GM19397 (cell line): ENCODE data around the gene ABR.
"Not testable (repeated sequence)": the region's sequence is repeated elsewhere in the genome, so short reads cannot be mapped to it uniquely, and the experiment has no call there.

Source experiments
- ATAC-seq: cut with Tn5 transposase; IDR thresholded peaks from one replicate; pipeline ENCODE4 v1.9.1; 2021; ENCODE audit warnings: mild to moderate bottlenecking, moderate library complexity; ENCODE audit not compliant: unreplicated experiment

The ABR gene

DNA sequence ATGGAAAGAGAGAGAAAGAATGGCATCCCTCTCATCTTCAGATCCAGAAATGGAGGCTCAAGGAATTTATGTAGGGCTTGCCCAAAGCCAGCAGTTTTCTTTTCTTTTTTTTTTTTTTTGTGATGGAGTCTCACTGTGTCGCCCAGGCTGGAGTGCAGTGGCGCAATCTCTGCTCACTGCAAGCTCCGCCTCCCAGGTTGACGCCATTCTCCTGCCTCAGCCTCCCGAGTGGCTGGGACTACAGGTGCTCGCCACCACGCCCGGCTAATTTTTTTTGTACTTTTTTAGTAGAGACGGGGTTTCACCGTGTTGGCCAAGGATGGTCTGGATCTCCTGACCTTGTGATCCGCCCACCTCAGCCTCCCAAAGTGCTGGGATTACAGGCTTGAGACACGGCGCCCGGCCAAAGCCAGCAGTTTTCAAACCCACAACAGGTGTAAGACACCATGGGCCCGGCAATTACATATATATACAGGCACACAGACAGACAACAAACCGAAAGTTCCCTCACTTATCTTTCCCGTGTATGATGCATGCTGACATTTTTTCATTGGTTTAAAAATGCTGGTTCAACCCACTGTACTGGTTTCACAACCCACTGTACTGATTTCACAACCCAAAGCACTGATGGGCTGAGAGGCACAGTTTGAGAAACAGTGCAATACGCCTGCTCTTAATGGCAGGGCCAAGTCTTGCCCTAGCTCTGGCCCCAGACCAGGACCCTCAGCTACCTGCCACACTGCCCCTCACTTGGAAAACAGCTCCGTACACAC is 81.6 kb downstream of the ABR start:
- not testable (repeated sequence) for ATAC-seq

DNA sequence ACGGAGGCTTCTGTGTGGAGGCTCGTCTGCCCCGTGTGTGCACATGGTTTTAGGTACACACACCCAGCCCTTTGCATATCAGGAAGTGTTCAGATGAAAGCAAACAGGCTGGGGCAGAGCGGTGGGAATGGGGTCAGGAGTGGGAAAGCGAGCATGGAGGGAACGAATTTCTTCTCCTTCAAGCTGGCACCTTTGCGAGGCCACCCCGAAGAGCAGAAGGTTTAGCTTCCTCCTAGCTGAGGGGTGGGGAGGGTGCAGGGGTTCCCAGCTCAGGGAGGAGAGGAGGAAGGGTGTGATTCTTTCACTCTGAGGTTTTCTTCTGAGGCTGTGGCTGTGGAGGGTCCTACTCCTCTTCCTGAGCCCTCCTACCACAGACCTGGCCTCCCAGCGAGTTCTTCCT is 83.6 kb downstream of the ABR start:
- no peak for ATAC-seq

DNA sequence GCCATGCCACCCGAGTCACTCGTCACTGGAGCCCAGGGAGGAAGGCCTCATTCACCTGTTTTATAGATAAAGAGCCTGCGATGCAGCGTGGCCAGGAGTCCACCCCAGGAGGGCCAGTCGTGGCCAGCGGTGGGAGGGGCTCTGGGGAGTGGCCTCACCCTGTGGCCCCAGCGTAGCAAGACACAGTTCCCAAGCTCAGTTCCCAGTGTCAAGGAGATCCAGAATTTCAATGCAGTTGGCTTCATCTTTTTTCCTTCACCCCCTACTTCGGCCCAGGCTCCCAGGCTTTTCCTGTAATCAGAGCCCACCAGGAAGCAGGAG is 84.0 kb downstream of the ABR start:
- no peak for ATAC-seq

DNA sequence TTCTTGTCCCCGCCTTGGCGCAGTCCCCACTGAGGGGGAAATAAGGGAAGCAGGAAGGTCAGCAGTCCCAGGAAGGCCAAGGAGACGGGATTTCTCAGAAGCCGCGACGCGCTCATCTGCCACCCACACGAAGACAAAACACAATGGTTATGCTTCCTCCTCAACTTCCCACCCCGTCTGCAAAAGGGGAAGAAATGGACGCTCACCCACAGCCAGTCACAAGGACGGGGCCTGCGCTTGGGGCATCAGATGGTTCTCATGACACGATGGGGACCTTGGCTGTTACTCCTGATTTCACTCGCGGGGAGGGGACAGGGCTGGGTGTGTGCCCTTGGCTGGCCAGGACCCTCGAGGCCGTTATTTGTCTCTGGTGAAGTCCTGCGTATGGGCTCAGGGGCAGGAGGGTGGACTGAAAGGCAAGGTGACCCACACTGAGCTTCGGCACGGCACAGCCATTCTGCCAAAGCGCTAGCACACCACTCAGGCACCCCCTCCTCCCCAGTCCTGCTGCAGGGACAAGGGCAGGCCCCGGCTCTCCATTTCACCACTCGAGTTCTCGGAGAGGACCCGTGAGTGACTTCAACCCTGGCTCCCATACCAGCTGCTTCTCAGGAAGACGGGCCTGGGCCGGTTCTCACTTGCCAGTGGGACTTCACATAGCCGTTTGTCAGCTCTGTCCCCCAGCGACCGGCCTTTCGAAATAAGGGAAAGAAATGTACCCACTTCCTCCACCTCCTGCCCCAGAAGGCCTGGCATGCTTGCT is 84.5 kb downstream of the ABR start:
- no peak for ATAC-seq

DNA sequence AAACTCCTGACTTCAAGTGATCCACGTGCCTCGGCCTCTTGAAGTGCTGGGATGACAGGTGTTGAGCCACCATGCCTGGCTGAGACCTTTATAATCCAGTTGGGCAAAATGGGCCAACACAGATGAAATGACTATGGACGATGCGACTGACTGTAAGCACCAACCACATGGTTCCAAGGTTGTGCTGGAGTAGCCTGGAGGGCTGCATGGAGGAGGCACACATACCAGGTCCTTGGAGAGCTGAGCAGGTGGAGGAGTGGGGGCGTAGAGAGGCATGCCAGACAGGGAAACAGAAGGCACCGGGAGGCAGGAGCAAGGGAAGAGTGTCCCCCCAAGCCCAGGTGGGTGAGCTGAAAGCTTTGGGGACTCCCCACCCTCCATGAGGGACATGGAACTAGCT is 85.2 kb downstream of the ABR start:
- ATAC-seq, result no peak

DNA sequence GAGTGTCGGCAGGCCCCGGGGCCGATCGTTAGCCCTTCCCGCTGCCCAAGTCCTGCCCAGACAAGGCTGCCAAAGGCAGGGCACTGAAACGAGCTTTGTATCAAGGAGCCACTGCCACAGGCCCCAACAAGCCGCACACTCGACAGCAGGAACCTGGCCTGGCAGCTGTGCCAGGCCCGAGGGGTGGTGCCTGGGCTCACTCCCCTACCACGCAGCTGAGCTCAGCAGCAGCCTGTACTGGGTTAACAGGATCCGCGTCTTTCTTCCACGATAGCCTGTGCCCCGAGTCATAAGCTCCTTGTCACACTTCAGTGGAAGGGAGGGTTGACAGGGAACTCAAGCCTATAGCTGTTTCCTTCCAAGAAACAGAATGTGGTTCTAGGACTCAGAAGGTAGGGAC is 87.9 kb downstream of the ABR start:
- no peak for ATAC-seq

DNA sequence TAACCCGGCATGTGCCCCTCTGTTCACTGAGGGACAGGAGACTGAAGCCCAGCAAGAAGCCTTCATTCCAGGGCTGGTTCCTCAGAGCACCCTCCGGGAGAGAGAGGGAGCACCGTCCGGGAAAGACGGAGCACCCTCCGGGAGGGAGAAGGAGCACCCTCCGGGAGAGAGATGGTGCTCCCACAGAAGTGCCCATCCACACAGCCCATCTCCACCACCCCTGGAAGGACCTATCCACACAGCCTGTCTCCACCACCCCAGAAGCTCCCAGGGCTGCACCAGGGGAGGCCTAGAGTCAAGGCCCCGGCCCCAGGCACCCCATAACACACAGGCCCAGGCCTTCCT is 88.6 kb downstream of the ABR start:
- ATAC-seq, result no peak

DNA sequence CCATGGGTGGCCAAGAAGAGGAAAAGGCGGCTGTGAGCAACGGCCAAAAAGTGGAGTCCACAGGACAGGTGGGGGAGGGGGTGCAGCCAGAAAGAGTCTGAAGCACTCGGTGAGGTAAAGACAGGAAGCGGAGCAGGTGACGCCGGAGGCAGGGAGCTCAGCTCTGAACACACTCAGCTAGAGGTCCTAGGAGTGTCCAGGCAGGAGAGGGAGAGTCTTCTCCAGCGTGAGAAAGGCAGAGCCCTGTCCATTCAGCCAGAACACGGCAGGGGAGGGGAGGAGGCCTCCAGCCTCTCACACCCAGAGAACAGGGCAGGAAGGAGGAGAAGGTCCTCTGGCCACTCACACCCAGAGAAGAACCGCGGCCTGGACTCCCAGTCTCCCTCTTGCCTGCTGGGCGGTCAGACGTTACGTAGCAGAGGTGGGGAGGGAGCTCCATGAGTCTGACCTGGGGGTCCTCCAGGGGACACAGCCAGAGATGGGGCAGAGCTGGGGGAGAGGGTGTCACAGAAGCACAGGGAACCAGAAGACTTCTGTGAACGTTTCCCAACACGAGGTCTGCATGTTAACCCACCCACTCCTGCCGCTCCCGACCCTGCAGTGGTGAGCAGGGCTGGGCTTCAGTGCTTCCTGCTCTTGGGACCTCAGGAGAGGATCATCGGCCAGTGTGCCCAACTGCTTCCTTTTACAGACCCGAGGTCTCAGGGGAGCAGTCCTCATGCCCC is 89.2 kb downstream of the ABR start:
- no peak for ATAC-seq

DNA sequence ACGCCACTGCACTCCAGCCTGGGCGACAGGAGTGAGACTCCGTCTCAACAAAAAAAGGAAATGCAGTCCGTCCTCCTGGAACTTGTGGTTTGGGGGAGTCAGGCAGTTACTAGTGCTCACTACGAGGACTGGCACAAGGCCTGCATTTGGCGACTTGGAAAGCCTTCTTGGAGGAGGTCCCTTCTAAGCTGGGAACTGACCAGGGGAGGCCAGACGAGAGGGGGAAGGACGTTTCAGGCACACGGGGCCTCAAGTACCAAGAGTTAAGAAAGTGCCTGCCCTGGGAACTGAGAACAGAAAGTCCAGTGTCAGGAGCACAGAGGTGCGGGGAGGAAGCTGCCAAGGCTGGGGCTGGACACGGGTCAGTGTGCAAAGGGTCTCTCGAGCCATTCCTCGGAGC is 89.9 kb downstream of the ABR start:
- no peak for ATAC-seq

DNA sequence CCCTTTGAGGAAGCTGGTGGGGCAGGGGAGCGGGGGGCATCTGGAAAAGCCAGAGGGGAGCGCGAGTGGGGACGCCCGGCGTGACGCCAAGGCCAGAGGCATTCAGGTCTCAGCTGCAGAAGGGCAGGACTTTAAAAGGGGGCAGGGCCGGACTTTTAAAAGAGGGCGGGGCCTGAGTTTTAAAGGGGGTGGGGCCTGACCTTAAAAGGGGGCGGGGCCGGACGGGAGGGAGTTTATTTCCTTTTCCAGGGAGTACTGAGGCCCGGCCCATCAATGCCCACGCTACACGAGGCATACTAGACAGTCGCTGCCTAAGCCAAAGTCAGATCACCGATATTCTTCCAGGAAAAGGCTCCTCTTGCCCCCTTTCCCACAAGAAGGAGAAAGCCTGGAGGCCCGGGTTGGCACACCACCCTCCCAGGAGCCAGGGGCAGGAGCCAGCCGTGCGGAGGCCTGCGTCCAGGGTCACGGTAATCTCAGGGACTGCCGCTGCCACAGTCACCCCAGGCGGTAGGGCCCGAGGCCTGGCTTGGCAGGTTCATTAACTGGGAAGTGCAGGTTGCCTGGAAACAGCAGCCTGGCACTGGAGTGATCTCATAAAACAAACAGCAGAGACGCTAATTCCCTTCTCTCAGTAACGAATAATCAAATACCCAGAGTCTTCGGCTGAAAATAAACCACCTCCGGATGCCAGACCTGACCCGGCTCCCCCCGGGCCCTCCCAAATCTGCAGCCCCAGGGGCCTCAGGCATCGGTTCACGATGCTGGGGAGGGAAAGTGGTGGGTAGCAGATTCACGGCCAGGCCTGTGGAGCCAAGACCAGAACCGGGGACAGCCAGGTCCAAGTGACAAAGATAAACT is 92.2 kb downstream of the ABR start:
- no peak for ATAC-seq

DNA sequence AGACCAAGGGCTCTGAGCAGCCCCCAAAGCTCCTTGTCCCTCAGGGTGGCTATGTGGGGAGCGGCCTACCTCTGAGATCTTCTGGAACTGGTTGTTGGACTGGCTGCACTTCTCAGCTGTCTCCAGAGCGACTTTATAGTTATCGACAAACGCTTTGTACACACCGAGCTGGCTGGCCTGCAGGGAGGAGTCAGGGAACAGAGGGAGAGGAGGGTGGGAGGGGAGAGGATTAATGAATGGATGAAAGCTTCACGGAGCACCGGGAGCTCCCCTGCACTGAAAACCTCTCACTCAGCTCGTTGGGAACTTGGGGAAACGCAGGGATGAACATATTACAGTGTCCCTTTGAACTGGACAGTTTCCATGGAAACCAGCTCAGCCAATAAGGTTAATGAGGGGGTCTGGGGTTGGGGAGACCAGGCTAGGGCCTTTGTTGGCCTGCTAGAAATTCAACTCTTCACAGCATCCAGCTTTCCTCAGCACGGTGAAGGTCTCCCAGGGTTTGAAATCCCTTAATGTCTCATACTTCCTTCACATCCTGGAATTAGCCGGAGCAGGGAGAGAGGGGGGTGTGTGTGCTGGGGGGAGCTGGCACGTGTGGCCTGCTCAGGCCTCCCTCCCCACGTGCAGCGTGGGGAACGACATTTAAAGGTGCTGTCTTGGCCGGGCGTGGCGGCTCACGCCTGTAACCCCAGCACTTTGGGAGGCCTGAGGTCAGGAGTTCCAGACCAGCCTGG is 96.2 kb downstream of the ABR start:
- ATAC-seq, result no peak

DNA sequence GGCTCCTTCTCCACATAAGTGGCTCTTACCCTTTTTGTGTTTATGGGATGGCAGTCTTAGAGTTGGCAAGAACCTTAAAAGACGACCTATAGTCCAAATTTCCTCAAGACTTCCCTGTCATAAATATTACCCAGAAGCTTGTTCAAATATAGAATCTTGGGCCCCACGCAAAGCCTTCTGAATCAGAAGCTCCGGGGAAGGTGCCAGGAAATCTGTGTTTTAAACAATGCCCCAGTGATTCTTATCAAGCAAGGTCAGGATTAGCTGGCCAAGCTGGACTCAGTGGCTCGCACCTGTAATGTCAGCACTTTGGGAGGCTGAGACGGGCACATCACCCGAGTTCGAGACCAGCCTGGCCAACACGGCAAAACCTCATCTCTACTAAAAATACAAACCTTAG is 97.2 kb downstream of the ABR start:
- ATAC-seq, result no peak

DNA sequence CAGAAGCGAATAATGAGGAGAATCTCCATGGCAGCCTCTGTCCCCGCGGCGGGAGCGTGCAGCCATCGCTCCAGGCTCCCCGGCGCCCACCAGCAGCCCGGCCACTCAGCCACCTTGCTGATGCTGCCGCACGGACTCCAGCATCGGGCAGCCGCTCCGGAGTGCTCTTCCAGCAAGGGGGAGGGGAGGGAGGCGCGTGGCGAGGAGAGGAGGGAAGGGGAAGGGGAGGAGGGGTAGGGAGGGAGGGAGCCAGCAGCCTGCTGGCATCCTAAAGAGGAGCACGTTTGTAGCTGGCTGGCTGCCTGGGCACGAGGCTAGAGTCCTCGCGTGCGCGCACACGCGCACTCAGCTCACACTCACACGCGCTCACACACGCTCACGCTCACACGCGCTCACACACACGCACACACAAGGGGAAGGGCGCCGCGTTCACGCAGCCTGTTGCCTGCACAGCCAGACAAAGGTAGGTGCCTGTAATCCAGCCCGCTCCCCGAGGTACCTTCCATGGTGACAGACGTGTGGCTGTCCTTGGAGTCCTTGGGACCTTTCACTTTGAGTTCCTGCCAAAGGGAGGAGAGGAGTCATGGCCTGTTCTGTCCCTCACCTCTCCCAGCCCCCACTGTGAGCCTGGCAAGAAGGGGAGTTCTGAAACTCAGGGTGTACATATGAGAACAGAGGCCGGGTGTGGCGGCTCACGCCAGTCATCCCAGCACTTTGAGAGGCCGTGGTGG is 100.8 kb downstream of the ABR start:
- no peak for ATAC-seq

DNA sequence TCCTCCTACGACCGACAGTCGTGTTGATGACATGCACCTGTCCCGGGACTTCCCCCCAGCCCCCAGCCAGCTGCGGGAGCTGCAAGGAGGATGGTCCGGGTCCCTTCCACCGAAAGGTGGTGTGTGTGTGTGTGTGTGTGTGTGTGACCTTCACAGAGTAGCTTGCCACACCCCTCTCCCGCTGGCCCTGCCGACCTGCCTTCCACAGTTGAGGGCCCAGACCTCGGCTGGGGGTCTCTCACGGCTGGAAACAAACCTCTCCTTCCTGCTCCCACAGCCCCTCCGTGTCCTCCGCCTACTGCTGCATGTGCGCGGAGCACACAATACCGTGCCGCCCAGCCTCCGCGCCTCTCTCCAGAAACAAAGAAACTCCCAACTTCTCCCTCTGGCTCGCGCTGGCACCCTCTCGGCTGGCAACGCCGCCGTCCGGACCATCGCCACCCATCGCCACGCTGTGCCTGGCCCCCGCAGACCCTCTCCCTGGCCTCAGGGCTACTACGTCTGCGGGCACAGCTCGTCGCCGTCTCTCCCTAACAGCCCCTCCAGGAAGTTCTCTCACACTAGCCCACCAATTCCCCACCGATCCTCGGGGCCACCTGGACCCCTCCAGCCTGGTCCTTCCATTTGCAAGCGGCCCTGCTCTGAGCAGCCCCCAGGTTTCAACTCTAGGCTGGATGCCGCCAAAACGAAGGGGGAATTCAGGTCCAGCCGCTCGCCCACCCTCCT is 101.6 kb downstream of the ABR start:
- no peak for ATAC-seq

DNA sequence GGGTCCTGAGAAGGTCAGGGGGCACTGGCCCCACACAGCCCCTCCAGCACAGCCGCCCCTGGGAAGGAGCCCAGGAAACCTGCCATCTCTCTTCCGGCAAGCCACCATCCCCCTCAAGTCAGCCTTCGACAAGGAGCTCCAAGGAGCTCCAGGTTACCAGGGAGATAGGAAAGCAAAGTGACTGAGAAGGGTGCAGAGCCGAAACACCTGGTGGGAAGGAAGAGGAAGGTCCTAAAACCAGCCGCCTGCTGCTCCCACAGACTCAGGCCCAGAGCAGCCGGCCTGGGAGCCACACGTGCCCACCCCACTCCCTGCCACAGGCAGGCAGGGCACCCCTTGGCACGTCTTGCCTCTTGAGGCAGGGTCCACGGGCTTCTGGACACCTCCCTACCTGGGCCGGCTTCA is 102.2 kb downstream of the ABR start:
- no peak for ATAC-seq

DNA sequence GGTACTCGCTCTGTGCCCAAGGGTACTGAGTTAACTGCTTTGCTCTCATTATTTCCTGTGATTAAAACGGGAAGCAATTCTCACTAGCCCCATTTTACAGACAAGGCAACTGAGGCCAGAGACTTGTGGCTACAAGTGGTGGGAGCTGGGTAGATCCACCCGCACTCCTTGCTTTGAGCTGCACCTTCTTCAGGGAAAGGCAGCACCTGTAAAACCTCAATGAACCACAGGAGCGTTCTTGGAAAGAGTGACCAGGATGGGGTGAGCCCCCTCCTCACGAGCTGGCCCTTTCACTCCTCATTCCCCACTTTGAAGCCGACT is 102.8 kb downstream of the ABR start:
- ATAC-seq, result no peak

DNA sequence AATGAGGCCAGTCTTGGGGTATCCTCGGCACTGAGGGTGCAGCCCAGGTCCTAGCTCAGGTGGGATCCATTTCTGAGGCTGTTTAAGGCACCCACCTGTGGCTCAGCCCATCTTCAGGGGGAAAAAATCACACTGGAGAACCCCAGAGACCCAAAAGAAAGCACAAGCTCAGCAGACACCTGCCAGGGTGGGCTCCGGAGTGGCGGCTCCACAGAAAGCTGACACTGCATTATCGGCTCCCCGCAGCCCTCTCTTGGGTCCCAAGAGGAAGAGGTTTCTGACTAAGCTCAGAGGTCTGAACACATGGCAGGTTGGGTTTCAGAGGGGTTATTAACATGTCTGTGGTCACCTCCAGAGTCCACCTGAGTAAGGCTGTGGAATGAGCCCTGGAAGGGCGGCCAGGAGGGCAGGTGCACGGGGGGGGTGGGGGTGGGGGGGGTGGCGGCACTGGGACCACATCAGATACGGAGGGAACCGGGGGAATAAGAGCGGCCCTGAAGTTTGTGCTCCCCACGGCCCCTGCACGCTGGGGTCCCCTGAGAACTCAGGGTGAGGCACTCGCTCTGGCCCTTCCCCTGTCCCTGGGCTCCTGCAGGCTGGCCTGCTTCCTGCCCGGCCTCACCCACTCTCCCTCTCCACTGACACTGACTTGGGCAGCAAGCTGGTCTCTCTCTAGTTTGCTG is 103.3 kb downstream of the ABR start:
- ATAC-seq, result no peak

DNA sequence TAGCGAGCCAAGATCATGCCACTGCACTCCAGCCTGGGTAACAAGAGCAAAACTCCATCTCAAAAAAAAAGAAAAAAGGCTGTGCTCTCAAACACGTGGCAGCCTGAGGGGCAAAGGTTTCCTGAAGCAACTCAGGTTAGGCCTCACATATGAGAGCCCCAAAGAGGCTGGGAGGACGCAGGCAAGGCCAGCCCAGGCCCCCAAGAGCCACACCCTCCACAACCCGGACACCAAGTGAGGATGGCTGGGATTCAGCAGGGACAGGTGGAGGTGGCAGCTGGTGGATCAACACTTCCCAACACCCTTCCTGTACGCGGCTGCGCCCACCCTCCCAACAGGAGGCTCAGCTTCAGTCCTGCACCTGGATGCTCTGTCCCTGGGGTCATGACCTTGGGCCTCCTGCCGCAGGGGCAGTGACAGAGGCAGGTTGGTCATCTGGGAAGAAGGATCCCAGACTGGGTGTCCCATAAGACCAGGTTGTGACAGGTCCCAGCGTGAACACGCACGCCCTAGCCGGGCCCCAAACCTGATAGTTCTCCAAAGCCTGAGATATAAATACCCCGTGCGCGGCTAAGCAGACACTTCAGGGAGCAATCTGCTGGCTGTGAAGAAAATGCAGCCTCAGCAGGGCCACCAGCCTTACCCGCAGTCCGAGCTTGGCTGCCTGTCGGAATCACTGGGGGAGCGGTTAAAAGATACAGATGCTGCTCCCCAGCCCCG is 104.7 kb downstream of the ABR start:
- ATAC-seq, result no peak
